Vagina (tissue), 2 donors: ENCODE measurements around the gene PLD6.

Experiments used
- POLR2A ChIP-seq, 2 donors: fragments of 450-650 bp; IDR thresholded peaks; one replicate each; pipeline ENCODE4 v1.6.1; 2017; ENCODE audit warnings: antibody characterized with exemption in 2 of 2, mild to moderate bottlenecking in 2 of 2, moderate library complexity in 2 of 2
- POLR2AphosphoS5 ChIP-seq, 2 donors: sonication (generic); formaldehyde crosslinking; IDR thresholded peaks; one replicate each; pipeline ENCODE4 v1.9.0; 2017; ENCODE audit warnings: antibody characterized with exemption in 2 of 2, mild to moderate bottlenecking in 2 of 2, low read depth in 1 of 2; ENCODE audit not compliant: insufficient read depth in 1 of 2
- TF ChIP-seq, protein P1 (sequence below), 3 experiments: fragments of 450-650 bp in 2 of 3; fragments of 200-600 bp in 1 of 3; sonication (generic) in 1 of 3; IDR thresholded peaks; one replicate each; pipeline ENCODE4 v1.5.1; 2017 to 2019; ENCODE audit warnings: antibody characterized with exemption in 3 of 3, mild to moderate bottlenecking in 2 of 3, moderate library complexity in 2 of 3

DNA sequence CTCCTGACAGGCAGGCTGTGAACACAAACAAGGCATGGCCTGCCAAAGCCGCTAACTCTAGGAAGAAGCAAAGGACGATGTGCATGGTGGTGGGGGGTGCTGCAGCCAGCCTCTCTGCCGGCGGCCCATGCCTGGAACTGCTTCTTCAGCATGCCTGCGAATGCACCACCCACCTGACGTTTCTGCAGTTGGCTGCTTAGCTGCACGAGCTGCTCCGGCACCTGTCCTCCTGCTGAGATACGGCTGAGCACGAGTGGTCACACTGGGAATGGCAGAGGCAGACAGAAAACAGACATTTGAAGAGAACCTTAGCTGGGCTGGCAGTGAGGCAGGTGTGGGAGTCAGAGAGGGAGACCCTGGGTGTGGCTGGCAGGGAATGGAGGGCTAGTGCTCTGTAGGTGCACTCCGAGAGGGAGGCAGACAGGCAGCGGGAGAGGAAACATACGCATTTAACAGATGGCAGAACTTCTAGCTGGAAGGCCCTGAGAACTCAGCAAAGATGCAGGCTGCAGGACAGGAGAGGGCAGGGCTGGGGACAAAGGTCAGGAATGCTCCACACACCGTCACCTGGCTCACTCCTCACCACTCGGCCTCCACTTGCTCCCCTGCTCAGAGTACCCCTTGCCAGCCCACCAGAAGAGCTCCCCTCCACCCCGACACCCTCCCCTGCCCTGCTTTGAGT, 25.6 kb upstream of the PLD6 start:
- TF ChIP-seq, protein P1, sequence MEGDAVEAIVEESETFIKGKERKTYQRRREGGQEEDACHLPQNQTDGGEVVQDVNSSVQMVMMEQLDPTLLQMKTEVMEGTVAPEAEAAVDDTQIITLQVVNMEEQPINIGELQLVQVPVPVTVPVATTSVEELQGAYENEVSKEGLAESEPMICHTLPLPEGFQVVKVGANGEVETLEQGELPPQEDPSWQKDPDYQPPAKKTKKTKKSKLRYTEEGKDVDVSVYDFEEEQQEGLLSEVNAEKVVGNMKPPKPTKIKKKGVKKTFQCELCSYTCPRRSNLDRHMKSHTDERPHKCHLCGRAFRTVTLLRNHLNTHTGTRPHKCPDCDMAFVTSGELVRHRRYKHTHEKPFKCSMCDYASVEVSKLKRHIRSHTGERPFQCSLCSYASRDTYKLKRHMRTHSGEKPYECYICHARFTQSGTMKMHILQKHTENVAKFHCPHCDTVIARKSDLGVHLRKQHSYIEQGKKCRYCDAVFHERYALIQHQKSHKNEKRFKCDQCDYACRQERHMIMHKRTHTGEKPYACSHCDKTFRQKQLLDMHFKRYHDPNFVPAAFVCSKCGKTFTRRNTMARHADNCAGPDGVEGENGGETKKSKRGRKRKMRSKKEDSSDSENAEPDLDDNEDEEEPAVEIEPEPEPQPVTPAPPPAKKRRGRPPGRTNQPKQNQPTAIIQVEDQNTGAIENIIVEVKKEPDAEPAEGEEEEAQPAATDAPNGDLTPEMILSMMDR (IDR thresholded peaks at IDR 0.05): no peak
- TF ChIP-seq POLR2A (IDR thresholded peaks at IDR 0.05) (no peak), POLR2AphosphoS5 (IDR thresholded peaks at IDR 0.05; ENCODE audit: insufficient read depth in 1 of 2, low read depth in 1 of 2) (no peak)
